ENCODE results near the gene LIPC.

GRCh38 chr15:58549013-58549784 lies 117.4 kb downstream of the LIPC start:
- no peak for TF ChIP-seq CTCF (IDR thresholded peaks at IDR 0.05; ENCODE audit: low read depth, low read length)
- TF ChIP-seq POLR2A (IDR thresholded peaks at IDR 0.05; ENCODE audit: extremely low read depth, insufficient read length) = no peak
- no peak for TF ChIP-seq MAX (IDR thresholded peaks at IDR 0.05; ENCODE audit: low read depth, low read length)
